ENCODE data around the gene MOB3C. TPM values are rescaled to one million over a fixed set of nuclear protein-coding genes. Genes with fewer than 3 reads are reported as not detected.
A peak's percentile ranks its signal among the peaks of the same experiment; 100 is the strongest.

The MOB3C gene
- total RNA-seq, 4 donors from 2014 or later, result 19.5 to 27.0 (median 24.4) TPM

DNA sequence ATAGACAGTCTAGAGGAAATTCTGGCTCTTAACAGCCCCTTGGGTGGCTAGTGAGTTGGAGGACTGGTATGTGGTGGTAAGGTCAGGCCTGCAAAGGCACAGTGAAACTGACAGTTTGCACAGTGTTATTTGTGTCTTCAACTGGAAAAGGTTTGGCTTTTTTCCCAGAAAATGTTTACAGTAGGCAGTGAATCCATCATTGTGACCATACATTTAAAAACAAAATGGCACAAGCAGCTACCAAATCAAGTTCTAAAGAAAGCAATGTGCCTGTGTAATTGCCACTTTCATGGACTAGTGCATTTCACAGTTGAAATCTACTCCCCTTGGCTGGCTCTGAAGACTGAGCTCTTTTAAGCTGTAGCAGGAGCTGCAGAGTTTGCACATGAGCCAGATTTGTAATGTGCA, 26.8 kb upstream of the MOB3C start:
- DNase-seq (ENCODE audit: extremely low spot score), result no peak
- H3K27me3 ChIP-seq, result no peaks in the 10 kb centered on the region
- H3K4me1 ChIP-seq, result peaks cover 18 to 52% (median 42%) of the 10 kb centered on the region in 4 donors
- H3K4me3 ChIP-seq, result no peak overlapping the region
- peak overlapping the region; percentile 34 to 82 (median 52) for H3K27ac ChIP-seq (replicated peaks in 1 of 4)
- intact Hi-C loops (cut with DNase I), result no loop called here
- peaks cover 0 to 47% (median 11%) of the 10 kb centered on the region in 4 donors for H3K36me3 ChIP-seq
- TF ChIP-seq, protein P1, sequence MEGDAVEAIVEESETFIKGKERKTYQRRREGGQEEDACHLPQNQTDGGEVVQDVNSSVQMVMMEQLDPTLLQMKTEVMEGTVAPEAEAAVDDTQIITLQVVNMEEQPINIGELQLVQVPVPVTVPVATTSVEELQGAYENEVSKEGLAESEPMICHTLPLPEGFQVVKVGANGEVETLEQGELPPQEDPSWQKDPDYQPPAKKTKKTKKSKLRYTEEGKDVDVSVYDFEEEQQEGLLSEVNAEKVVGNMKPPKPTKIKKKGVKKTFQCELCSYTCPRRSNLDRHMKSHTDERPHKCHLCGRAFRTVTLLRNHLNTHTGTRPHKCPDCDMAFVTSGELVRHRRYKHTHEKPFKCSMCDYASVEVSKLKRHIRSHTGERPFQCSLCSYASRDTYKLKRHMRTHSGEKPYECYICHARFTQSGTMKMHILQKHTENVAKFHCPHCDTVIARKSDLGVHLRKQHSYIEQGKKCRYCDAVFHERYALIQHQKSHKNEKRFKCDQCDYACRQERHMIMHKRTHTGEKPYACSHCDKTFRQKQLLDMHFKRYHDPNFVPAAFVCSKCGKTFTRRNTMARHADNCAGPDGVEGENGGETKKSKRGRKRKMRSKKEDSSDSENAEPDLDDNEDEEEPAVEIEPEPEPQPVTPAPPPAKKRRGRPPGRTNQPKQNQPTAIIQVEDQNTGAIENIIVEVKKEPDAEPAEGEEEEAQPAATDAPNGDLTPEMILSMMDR (IDR thresholded peaks at IDR 0.05), result no peak
- peak in 1 of 2 donors; percentile 25 for TF ChIP-seq POLR2AphosphoS5 (IDR thresholded peaks at IDR 0.05)
- H3K9me3 ChIP-seq, result no peaks in the 10 kb centered on the region

DNA sequence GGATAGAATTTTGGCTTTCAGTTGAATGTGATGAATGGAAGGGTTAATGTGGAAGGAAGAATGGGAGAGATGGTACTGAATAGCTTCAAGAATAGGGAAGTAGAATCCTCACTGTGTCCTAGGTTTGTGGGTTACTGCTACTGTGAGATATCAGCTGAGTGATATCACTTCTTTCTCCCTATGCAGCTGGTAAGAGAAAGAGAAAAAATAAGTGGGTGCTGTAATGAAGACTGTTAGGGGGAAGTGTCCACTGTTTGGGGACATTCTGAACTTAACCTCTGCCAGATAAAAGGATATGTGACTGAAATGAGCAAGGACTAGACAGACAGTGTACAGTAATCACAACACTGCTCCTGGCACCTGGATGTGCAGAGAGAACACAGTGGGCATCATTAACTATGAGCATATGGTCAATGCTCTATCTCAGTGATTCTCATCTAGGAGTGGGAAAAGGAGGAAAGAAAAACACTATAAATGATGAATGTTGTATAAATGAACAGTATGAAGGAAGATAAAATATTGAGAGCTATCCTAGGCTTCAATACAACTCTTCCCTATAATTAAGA, 25.6 kb upstream of the MOB3C start:
- Histone ChIP-seq H3K4me1 (peaks cover 18 to 63% (median 53%) of the 10 kb centered on the region in 4 donors), H3K4me3 (no peak overlapping the region), H3K27ac (replicated peaks in 1 of 4) (peak overlapping the region in 3 of 4 donors; percentile 44 to 82 (median 59)), H3K36me3 (peaks cover 0 to 37% (median 5%) of the 10 kb centered on the region in 4 donors), H3K27me3 (no peaks in the 10 kb centered on the region), H3K9me3 (no peaks in the 10 kb centered on the region)
- intact Hi-C loops (cut with DNase I), result no loop called here
- no peak for DNase-seq (ENCODE audit: extremely low spot score)
- no peak for TF ChIP-seq EP300 (IDR thresholded peaks at IDR 0.05)
- no peak for TF ChIP-seq POLR2A (IDR thresholded peaks at IDR 0.05; ENCODE audit: low read depth)
- TF ChIP-seq POLR2AphosphoS5 (IDR thresholded peaks at IDR 0.05), result no peak
- TF ChIP-seq, protein P1 (IDR thresholded peaks at IDR 0.05), result no peak

GRCh38 chr1:46639547-46639946, 22.9 kb upstream of the MOB3C start:
- WGBS, result 88% methylated on average over 1 of the region's 1 CpG
- H3K36me3 ChIP-seq, result peaks cover 13 to 47% (median 20%) of the 10 kb centered on the region in 4 donors

GRCh38 chr1:46638921-46639320, 22.3 kb upstream of the MOB3C start:
- Histone ChIP-seq H3K9me3 (no peaks in the 10 kb centered on the region), H3K4me1 (peaks cover 25 to 57% (median 48%) of the 10 kb centered on the region in 4 donors), H3K27me3 (no peaks in the 10 kb centered on the region), H3K36me3 (peaks cover 14 to 53% (median 25%) of the 10 kb centered on the region in 4 donors), H3K4me3 (no peak overlapping the region), H3K27ac (replicated peaks in 1 of 4) (peak overlapping the region; percentile 13 to 82 (median 79))
- TF ChIP-seq POLR2A (IDR thresholded peaks at IDR 0.05; ENCODE audit: low read depth) (no peak), EP300 (IDR thresholded peaks at IDR 0.05) (no peak), POLR2AphosphoS5 (IDR thresholded peaks at IDR 0.05) (no peak)
- TF ChIP-seq, protein P1 (IDR thresholded peaks at IDR 0.05), result no peak
- DNase-seq (ENCODE audit: extremely low spot score), result no peak
- intact Hi-C loops (cut with DNase I), result no loop called here

More at GRCh38 chr1:46639547-46639946, 22.9 kb upstream of the MOB3C start:
- Histone ChIP-seq H3K9me3 (no peaks in the 10 kb centered on the region), H3K27me3 (no peaks in the 10 kb centered on the region), H3K4me1 (peaks cover 25 to 62% (median 51%) of the 10 kb centered on the region in 4 donors), H3K4me3 (no peak overlapping the region), H3K27ac (replicated peaks in 1 of 4) (peak overlapping the region in 3 of 4 donors; percentile 77 to 82 (median 81))
- intact Hi-C loops (cut with DNase I), result no loop called here
- no peak for DNase-seq (ENCODE audit: extremely low spot score)
- TF ChIP-seq, protein P1 (IDR thresholded peaks at IDR 0.05), result no peak
- no peak for TF ChIP-seq POLR2A (IDR thresholded peaks at IDR 0.05; ENCODE audit: low read depth)
- TF ChIP-seq POLR2AphosphoS5 (IDR thresholded peaks at IDR 0.05), result no peak
- TF ChIP-seq EP300 (IDR thresholded peaks at IDR 0.05), result no peak

All from esophagus muscularis mucosa (tissue), 4 donors.